H1 (cell line): ENCODE data around the gene PTPRE. TPM values are rescaled to one million over a fixed set of nuclear protein-coding genes. Genes with fewer than 3 reads are reported as not detected.

ENCODE experiments used
- CTCF ChIA-PET: fragments of 300-600 bp; sonication (Branson Sonifier 250); formaldehyde crosslinking; loops from one replicate; lab custom pipeline; 2021; ENCODE audit not compliant: partially characterized antibody; lab: Charles Lee
- POLR2A ChIA-PET: fragments of 300-600 bp; sonication (Branson Sonifier 250); formaldehyde crosslinking; loops from one replicate; lab custom pipeline; 2021; ENCODE audit warnings: inconsistent platforms; ENCODE audit not compliant: partially characterized antibody; lab: Charles Lee
- DNase-seq, 2 experiments: peaks; one replicate each; pipeline versions ENCODE4 v3.0.0 to v3.0.0-alpha.2; 2010 to 2022; ENCODE audit warnings: low spot score in 2 of 2, low read depth in 1 of 2, mixed read lengths in 1 of 2
- FAIRE-seq: peaks from 2 replicates; lab custom pipeline; 2011; peaks lifted over from hg19 to GRCh38; lab: Jason Lieb, UNC
- H2AFZ ChIP-seq: 2 replicates; pipeline ENCODE4 v1.8.1; 2012; ENCODE audit warnings: low read length, inconsistent platforms
- H2AK5ac ChIP-seq: 2 replicates; pipeline ENCODE4 v1.6.1; 2013; ENCODE audit warnings: low read depth, low read length
- H2BK120ac ChIP-seq: replicated peaks from 2 replicates; pipeline ENCODE3; 2013; ENCODE audit warnings: low read depth, low read length, inconsistent platforms
- H2BK12ac ChIP-seq: 2 replicates; pipeline ENCODE4 v1.6.1; 2013; ENCODE audit warnings: low read depth, low read length
- H2BK15ac ChIP-seq: 2 replicates; pipeline ENCODE4 v1.6.1; 2013; ENCODE audit warnings: low read length
- H2BK20ac ChIP-seq: 2 replicates; pipeline ENCODE4 v1.6.1; 2013; ENCODE audit warnings: low read length
- H2BK5ac ChIP-seq: 2 replicates; pipeline ENCODE4 v1.6.1; 2013; ENCODE audit warnings: low read depth, low read length
- H3K14ac ChIP-seq: 2 replicates; pipeline ENCODE4 v1.6.1; 2013; ENCODE audit warnings: inconsistent platforms; ENCODE audit not compliant: insufficient read length
- H3K18ac ChIP-seq: 2 replicates; pipeline ENCODE4 v1.6.1; 2013; ENCODE audit warnings: low read length; ENCODE audit errors: extremely low read depth
- H3K23ac ChIP-seq: 2 replicates; pipeline ENCODE4 v1.6.1; 2013; ENCODE audit warnings: inconsistent platforms; ENCODE audit not compliant: insufficient read length
- H3K23me2 ChIP-seq: 2 replicates; pipeline ENCODE4 v1.6.1; 2013; ENCODE audit warnings: low read depth, low read length
- H3K27ac ChIP-seq: 2 replicates; pipeline ENCODE4 v1.6.1; 2011; ENCODE audit warnings: low read depth, low read length, inconsistent platforms
- H3K27me3 ChIP-seq, 4 experiments: replicated peaks in 1 of 4; 1 replicate in 1 of 4; 2 replicates in 3 of 4; pipeline versions ENCODE4 v1.6.1 to v1.8.1; 2011 to 2013; ENCODE audit warnings: low read length in 3 of 4, mild to moderate bottlenecking in 3 of 4, inconsistent platforms in 2 of 4, mixed read lengths in 2 of 4, moderate library complexity in 1 of 4; ENCODE audit not compliant: control insufficient read depth in 3 of 4, insufficient read depth in 3 of 4; ENCODE audit errors: extremely low read depth in 1 of 4
- H3K36me3 ChIP-seq, 4 experiments: 2 replicates each; pipeline versions ENCODE4 v1.6.1 to v1.8.1; 2011 to 2013; ENCODE audit warnings: mild to moderate bottlenecking in 4 of 4, low read length in 3 of 4, moderate library complexity in 2 of 4, control low read depth in 1 of 4, inconsistent platforms in 1 of 4; ENCODE audit not compliant: insufficient read depth in 4 of 4, control insufficient read depth in 2 of 4
- H3K4ac ChIP-seq: replicated peaks from 2 replicates; pipeline ENCODE3; 2013; ENCODE audit warnings: low read length, low read depth, mixed read lengths, inconsistent platforms; ENCODE audit not compliant: insufficient read length
- H3K4me1 ChIP-seq, 4 experiments: replicated peaks in 1 of 4; 1 replicate in 1 of 4; 2 replicates in 3 of 4; pipeline versions ENCODE4 v1.6.1 to v1.8.1; 2011 to 2013; ENCODE audit warnings: low read length in 3 of 4, inconsistent platforms in 2 of 4, mixed read lengths in 1 of 4; ENCODE audit not compliant: insufficient read depth in 4 of 4, control insufficient read depth in 3 of 4
- H3K4me2 ChIP-seq, 2 experiments: 2 replicates each; pipeline versions ENCODE4 v1.6.1 to v1.8.1; 2011 to 2013; ENCODE audit warnings: low read depth in 2 of 2, low read length in 2 of 2, control low read depth in 1 of 2, inconsistent platforms in 1 of 2, mild to moderate bottlenecking in 1 of 2; ENCODE audit not compliant: insufficient read depth in 1 of 2
- H3K4me3 ChIP-seq, 4 experiments: fragments of 200-600, 300-600 bp in 1 of 4; sonication (generic), shearing (Covaris generic), sonication (Bioruptor Twin) in 1 of 4; 2 replicates each; pipeline versions ENCODE4 v1.5.1 to v1.8.1; 2011 to 2016; ENCODE audit warnings: low read length in 4 of 4, low read depth in 3 of 4, control low read depth in 2 of 4, inconsistent platforms in 2 of 4, mild to moderate bottlenecking in 2 of 4, mixed read lengths in 1 of 4, moderate library complexity in 1 of 4; ENCODE audit not compliant: insufficient read depth in 2 of 4; ENCODE audit errors: extremely low read depth in 1 of 4
- H3K56ac ChIP-seq: replicated peaks from 2 replicates; pipeline ENCODE3; 2013; ENCODE audit warnings: low read depth, mild to moderate bottlenecking, mixed read lengths, low read length, inconsistent platforms; ENCODE audit not compliant: insufficient read length
- H3K79me1 ChIP-seq: 2 replicates; pipeline ENCODE4 v1.6.1; 2013; ENCODE audit warnings: low read depth, low read length, control low read depth
- H3K79me2 ChIP-seq, 2 experiments: 2 replicates each; pipeline versions ENCODE4 v1.6.1 to v1.8.1; 2012 to 2013; ENCODE audit warnings: low read length in 2 of 2, mild to moderate bottlenecking in 2 of 2, inconsistent platforms in 1 of 2; ENCODE audit not compliant: insufficient read depth in 2 of 2, control insufficient read depth in 1 of 2
- H3K9ac ChIP-seq, 4 experiments: replicated peaks in 1 of 4; 1 replicate in 1 of 4; 2 replicates in 3 of 4; pipeline versions ENCODE4 v1.6.1 to v1.8.1; 2011 to 2013; ENCODE audit warnings: low read depth in 3 of 4, low read length in 3 of 4, control low read depth in 2 of 4, mild to moderate bottlenecking in 2 of 4, moderate library complexity in 2 of 4, inconsistent platforms in 1 of 4; ENCODE audit errors: extremely low read depth in 1 of 4
- H3K9me3 ChIP-seq, 2 experiments: 2 replicates each; pipeline versions ENCODE4 v1.6.1 to v1.8.1; 2012 to 2013; ENCODE audit warnings: mild to moderate bottlenecking in 2 of 2, moderate library complexity in 2 of 2, control low read depth in 1 of 2, inconsistent platforms in 1 of 2, low read depth in 1 of 2, low read length in 1 of 2, mixed read lengths in 1 of 2; ENCODE audit not compliant: insufficient read depth in 2 of 2
- H4K20me1 ChIP-seq, 2 experiments: replicated peaks in 1 of 2; 2 replicates each; pipeline versions ENCODE3 to v1.8.1; 2011 to 2013; ENCODE audit warnings: inconsistent platforms in 2 of 2, low read length in 2 of 2, mild to moderate bottlenecking in 1 of 2; ENCODE audit not compliant: insufficient read depth in 2 of 2, control insufficient read depth in 1 of 2
- H4K5ac ChIP-seq: 2 replicates; pipeline ENCODE4 v1.6.1; 2013; ENCODE audit warnings: low read length, low read depth, mixed read lengths, inconsistent platforms; ENCODE audit not compliant: insufficient read length
- H4K8ac ChIP-seq: 2 replicates; pipeline ENCODE4 v1.8.0; 2013; ENCODE audit warnings: mild to moderate bottlenecking, moderate library complexity, low read length, inconsistent platforms; ENCODE audit not compliant: insufficient read depth; ENCODE audit errors: extremely low read depth
- H4K91ac ChIP-seq: replicated peaks from 2 replicates; pipeline ENCODE3; 2013; ENCODE audit warnings: low read length, mixed read lengths, inconsistent platforms; ENCODE audit not compliant: insufficient read length
- RNF2 ChIP-seq: fragments of 200-900, 300-1000 bp; sonication (generic); IDR thresholded peaks from 2 replicates; pipeline ENCODE4 v1.7.1; 2016; ENCODE audit warnings: borderline replicate concordance, low read depth, mild to moderate bottlenecking, antibody characterized with exemption, low read length; ENCODE audit not compliant: poor library complexity, severe bottlenecking; ENCODE audit errors: missing control alignments
- WGBS, 2 experiments: shearing (Covaris generic) in 1 of 2; methylation state at CpG; one replicate each; pipeline versions ENCODE4 v1.1.6 to v1.1.7; 2013 to 2015; ENCODE audit warnings: low lambda C conversion rate in 2 of 2, mixed read lengths in 2 of 2, inconsistent platforms in 1 of 2, low coverage in 1 of 2, missing lambda C conversion rate in 1 of 2; ENCODE audit not compliant: insufficient replicate concordance in 2 of 2, insufficient coverage in 1 of 2, insufficient read length in 1 of 2; ENCODE audit errors: extremely low coverage in 1 of 2, missing lambda C conversion rate in 1 of 2; 5-methylcytosine and 5-hydroxymethylcytosine counted together
- polyA plus RNA-seq, 7 experiments: library from polyadenylated mRNA; depleted of rRNA in 3 of 7; stranded (reverse) in 5 of 7; unstranded in 2 of 7; fragments of >200 nt in 5 of 7; fragments of 200-250 nt in 2 of 7; gene quantifications; 1 replicate in 5 of 7; 2 replicates in 1 of 7; 4 replicates in 1 of 7; pipeline versions ENCODE4 v1.2.1 to v1.2.3, GENCODE V29; 2011 to 2013; ENCODE audit warnings: missing spikeins in 2 of 7, mixed read lengths in 2 of 7
- total RNA-seq: library from RNA; stranded (reverse); fragmentation: NEBNext Ultra II Directional; extraction: Animal tissue kit (Norgen Biotek cat#: 25700); gene quantifications from 2 replicates; pipeline ENCODE4 v1.2.1, GENCODE V29; 2021
- TF ChIP-seq, protein P1 (sequence below): IDR thresholded peaks from 2 replicates; pipeline ENCODE4 v1.6.1; 2012; ENCODE audit warnings: inconsistent platforms

Gene PTPRE
- total and polyA plus RNA-seq, 2 of the 8 experiments (the other 6 are each of a cell fraction or from before 2014, with no cell fraction given), result 0.33 to 0.54 TPM

DNA sequence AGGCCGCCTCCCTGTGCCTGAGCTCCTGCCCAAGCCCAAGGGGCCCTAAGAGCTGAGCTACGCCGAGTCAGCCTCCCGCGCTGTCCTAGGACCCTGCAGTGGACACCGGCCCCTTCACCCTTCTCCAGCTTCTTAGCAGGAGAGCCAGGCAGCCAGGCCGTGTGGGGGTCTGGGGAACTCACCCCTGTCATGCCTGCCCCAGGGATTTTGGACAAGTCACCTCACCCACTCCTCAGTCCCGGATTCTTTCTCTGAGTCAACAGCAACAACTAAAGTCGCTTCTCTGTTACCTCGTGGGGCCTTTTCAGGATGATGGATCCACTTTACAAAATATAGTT is 140.0 kb downstream of the PTPRE start:
- Histone ChIP-seq H2BK120ac (no peak overlapping the region), H2AK5ac (no peak overlapping the region), H2BK5ac (no peak overlapping the region), H4K5ac (no peak overlapping the region), H4K20me1 (no peaks in the 10 kb centered on the region), H4K91ac (no peak overlapping the region), H3K9me3 (no peaks in the 10 kb centered on the region), H3K27me3 (no peaks in the 10 kb centered on the region), H3K4me1 (peaks cover 0 to 2% (median 0%) of the 10 kb centered on the region in 4 experiments; a peak in 2 of 7 replicates), H3K27ac (no peak overlapping the region), H3K4me2 (no peak overlapping the region), H3K18ac (peak overlapping the region; percentile 71; the same call in 1 of the 2 replicates), H3K23me2 (peaks cover 4% of the 10 kb centered on the region; the same call in 1 of the 2 replicates), H3K23ac (no peak overlapping the region), H3K14ac (no peak overlapping the region), H2BK12ac (0 out of 2 replicates have a peak overlapping the region, but pooled peaks have one; percentile 33), H2AFZ (no peak overlapping the region), H3K79me2 (no peaks in the 10 kb centered on the region), H2BK15ac (no peak overlapping the region), H3K79me1 (no peaks in the 10 kb centered on the region), H4K8ac (no peak overlapping the region), H3K4me3 (no peak overlapping the region), H3K4ac (no peak overlapping the region), H3K36me3 (no peaks in the 10 kb centered on the region), H3K56ac (no peak overlapping the region), H2BK20ac (no peak overlapping the region), H3K9ac (no peak overlapping the region)
- POLR2A ChIA-PET, result interaction anchor here (1.0 to 1.2 kb wide), 2 partner anchors 9 to 17 kb away, joined by 3 read pairs; no protein-coding TSS in a partner anchor
- FAIRE-seq (no peak), DNase-seq (no peak)
- 91% methylated on average over 10 of the region's 10 CpGs; no CpG with 5 or more reads in 1 of the 2 experiments for WGBS, 2 experiments
- no peak for TF ChIP-seq RNF2
- TF ChIP-seq, protein P1, sequence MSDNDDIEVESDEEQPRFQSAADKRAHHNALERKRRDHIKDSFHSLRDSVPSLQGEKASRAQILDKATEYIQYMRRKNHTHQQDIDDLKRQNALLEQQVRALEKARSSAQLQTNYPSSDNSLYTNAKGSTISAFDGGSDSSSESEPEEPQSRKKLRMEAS, result no peak
- CTCF ChIA-PET, result interaction anchor here (0.8 to 4.6 kb wide), 5 partner anchors 12 to 140 kb away, joined by 4 to 57 read pairs (median 11); partner anchors contain the start of gene PTPRE
